Activated CD8-positive, alpha-beta memory T cell treated with anti-CD3 and anti-CD28 coated beads, Interleukin-2, amount 10 ng/mL, durations not matched to agents 7 days and 5 days (primary cell): ENCODE data around the gene TOMM20. TPM values are rescaled to one million over a fixed set of nuclear protein-coding genes. Genes with fewer than 3 reads are reported as not detected.
"Not testable (repeated sequence)": the region's sequence is repeated elsewhere in the genome, so short reads cannot be mapped to it uniquely, and the experiment has no call there.

Experiments
- ATAC-seq: fragments of 150-1000 bp; cut with Tn5 transposase; one replicate; pipeline ENCODE4 v1.10.0; 2021; ENCODE audit warnings: moderate library complexity
- CTCF ChIA-PET: fragments of 350-600 bp; sonication (Branson Sonifier 250); formaldehyde crosslinking; loops from one replicate; lab custom pipeline; 2021; ENCODE audit warnings: antibody characterized with exemption; lab: Charles Lee
- DNase-seq: peaks from one replicate; pipeline ENCODE4 v3.0.0-alpha.2; 2020
- H3K27ac Mint-ChIP-seq: one replicate; pipeline ENCODE4 v1.8.0; 2021; ENCODE audit warnings: mild to moderate bottlenecking, mixed read lengths
- H3K27me3 Mint-ChIP-seq: one replicate; pipeline ENCODE4 v1.8.0; 2021; ENCODE audit warnings: mixed read lengths
- H3K36me3 Mint-ChIP-seq: one replicate; pipeline ENCODE4 v1.8.0; 2021; ENCODE audit warnings: mild to moderate bottlenecking, mixed read lengths
- H3K4me1 Mint-ChIP-seq: one replicate; pipeline ENCODE4 v1.8.0; 2021; ENCODE audit warnings: mixed read lengths
- H3K4me3 Mint-ChIP-seq: one replicate; pipeline ENCODE4 v1.8.0; 2021; ENCODE audit warnings: mild to moderate bottlenecking, moderate library complexity, mixed read lengths
- H3K9me3 Mint-ChIP-seq: one replicate; pipeline ENCODE4 v1.8.0; 2022; ENCODE audit warnings: low read depth, mixed read lengths
- total RNA-seq, 2 experiments: library from RNA; stranded (reverse); gene quantifications; one replicate each; pipeline ENCODE4 v1.2.3, GENCODE V29; 2021

The TOMM20 gene
- total RNA-seq, 2 experiments from 2014 or later, result 71.1 to 76.7 TPM

- H3K4me1 Mint-ChIP-seq, result peaks cover 19% of the 10 kb centered on the region
Measured at GRCh38 chr1:235093696-235094592, 34.7 kb downstream of the TOMM20 start.

GRCh38 chr1:235093013-235093695 lies 35.5 kb downstream of the TOMM20 start:
- H3K9me3 Mint-ChIP-seq, result no peaks in the 10 kb centered on the region
- CTCF ChIA-PET, result interaction anchor here (0.6 to 3.4 kb wide), 17 partner anchors 9 to 608 kb away, joined by 3 to 29 read pairs (median 4); partner anchors contain the start of gene B3GALNT2
- no peak overlapping the region for H3K4me3 Mint-ChIP-seq
- peak overlapping the region; percentile 54 for H3K27ac Mint-ChIP-seq
- DNase-seq, result no peak
- H3K4me1 Mint-ChIP-seq, result peaks cover 24% of the 10 kb centered on the region
- peak; percentile 5 for ATAC-seq
- no peaks in the 10 kb centered on the region for H3K36me3 Mint-ChIP-seq
- peaks cover 3% of the 10 kb centered on the region for H3K27me3 Mint-ChIP-seq

More at GRCh38 chr1:235093696-235094592, 34.7 kb downstream of the TOMM20 start:
- Mint-ChIP-seq H3K36me3 (no peaks in the 10 kb centered on the region), H3K9me3 (no peaks in the 10 kb centered on the region), H3K27ac (peak overlapping the region; percentile 54), H3K27me3 (peaks cover 3% of the 10 kb centered on the region), H3K4me3 (no peak overlapping the region)
- peak; percentile 88 for DNase-seq
- peak; percentile 90 for ATAC-seq
- CTCF ChIA-PET, result interaction anchor here (0.7 to 3.4 kb wide), 20 partner anchors 9 to 609 kb away, joined by 3 to 29 read pairs (median 4); partner anchors contain the start of gene B3GALNT2

- H3K27ac Mint-ChIP-seq, H3K9me3 Mint-ChIP-seq, ATAC-seq, DNase-seq, H3K36me3 Mint-ChIP-seq, H3K27me3 Mint-ChIP-seq, H3K4me3 Mint-ChIP-seq: not testable (repeated sequence)
- CTCF ChIA-PET, result interaction anchor here (0.6 to 1.6 kb wide), 6 partner anchors 8 to 607 kb away, joined by 3 to 12 read pairs (median 4); no protein-coding TSS in a partner anchor
- peaks cover 24% of the 10 kb centered on the region for H3K4me1 Mint-ChIP-seq
Measured at GRCh38 chr1:235092415-235092814, 36.2 kb downstream of the TOMM20 start.

- not testable (repeated sequence) for DNase-seq, H3K27me3 Mint-ChIP-seq, H3K36me3 Mint-ChIP-seq, ATAC-seq, H3K9me3 Mint-ChIP-seq, H3K4me3 Mint-ChIP-seq, H3K27ac Mint-ChIP-seq
- peaks cover 24% of the 10 kb centered on the region for H3K4me1 Mint-ChIP-seq
- CTCF ChIA-PET, result interaction anchor here (0.6 to 1.2 kb wide), 4 partner anchors 8 to 596 kb away, joined by 4 to 6 read pairs (median 4); no protein-coding TSS in a partner anchor
Measured at GRCh38 chr1:235092045-235092406, 36.6 kb downstream of the TOMM20 start.

- H3K4me3 Mint-ChIP-seq, H3K27ac Mint-ChIP-seq, DNase-seq, H3K9me3 Mint-ChIP-seq, H3K27me3 Mint-ChIP-seq, H3K36me3 Mint-ChIP-seq, ATAC-seq: not testable (repeated sequence)
- CTCF ChIA-PET, result interaction anchor here (0.6 to 1.4 kb wide), 5 partner anchors 8 to 595 kb away, joined by 4 to 5 read pairs (median 4); no protein-coding TSS in a partner anchor
- H3K4me1 Mint-ChIP-seq, result peaks cover 24% of the 10 kb centered on the region
Measured at GRCh38 chr1:235091319-235092044, 37.2 kb downstream of the TOMM20 start.

GRCh38 chr1:235090406-235091069 lies 38.1 kb downstream of the TOMM20 start:
- H3K27me3 Mint-ChIP-seq, result peaks cover 2% of the 10 kb centered on the region
- H3K9me3 Mint-ChIP-seq, result no peaks in the 10 kb centered on the region
- CTCF ChIA-PET, result interaction anchor here (1.2 to 3.1 kb wide), 6 partner anchors 14 to 603 kb away, joined by 4 to 12 read pairs (median 5); no protein-coding TSS in a partner anchor
- DNase-seq (no peak), ATAC-seq (no peak)
- H3K4me1 Mint-ChIP-seq, result peaks cover 24% of the 10 kb centered on the region
- no peak overlapping the region for H3K27ac Mint-ChIP-seq
- no peak overlapping the region for H3K4me3 Mint-ChIP-seq
- H3K36me3 Mint-ChIP-seq, result no peaks in the 10 kb centered on the region

- Mint-ChIP-seq H3K4me3 (no peak overlapping the region), H3K36me3 (no peaks in the 10 kb centered on the region), H3K9me3 (no peaks in the 10 kb centered on the region), H3K27ac (no peak overlapping the region), H3K27me3 (peaks cover 2% of the 10 kb centered on the region), H3K4me1 (peaks cover 23% of the 10 kb centered on the region)
- DNase-seq, result no peak
- CTCF ChIA-PET, result interaction anchor here (1.3 to 3.1 kb wide), 6 partner anchors 10 to 601 kb away, joined by 3 to 12 read pairs (median 5); no protein-coding TSS in a partner anchor
- no peak for ATAC-seq
Measured at GRCh38 chr1:235088907-235089306, 39.7 kb downstream of the TOMM20 start.

- no peaks in the 10 kb centered on the region for H3K36me3 Mint-ChIP-seq
- CTCF ChIA-PET, result interaction anchor here (1.3 to 3.1 kb wide), 6 partner anchors 9 to 601 kb away, joined by 3 to 12 read pairs (median 5); no protein-coding TSS in a partner anchor
- H3K27me3 Mint-ChIP-seq, result no peaks in the 10 kb centered on the region
- ATAC-seq (no peak), DNase-seq (no peak)
- peaks cover 23% of the 10 kb centered on the region for H3K4me1 Mint-ChIP-seq
- H3K4me3 Mint-ChIP-seq, result no peak overlapping the region
- no peaks in the 10 kb centered on the region for H3K9me3 Mint-ChIP-seq
- no peak overlapping the region for H3K27ac Mint-ChIP-seq
Measured at GRCh38 chr1:235088430-235088829, 40.2 kb downstream of the TOMM20 start.

GRCh38 chr1:235087906-235088305 lies 40.7 kb downstream of the TOMM20 start:
- CTCF ChIA-PET, result interaction anchor here (1.3 to 3.1 kb wide), 5 partner anchors 9 to 600 kb away, joined by 3 to 12 read pairs (median 4); no protein-coding TSS in a partner anchor
- H3K36me3 Mint-ChIP-seq, result no peaks in the 10 kb centered on the region
- H3K27me3 Mint-ChIP-seq, result no peaks in the 10 kb centered on the region

GRCh38 chr1:235085411-235086117 lies 43.1 kb downstream of the TOMM20 start:
- H3K4me3 Mint-ChIP-seq, H3K27ac Mint-ChIP-seq, H3K9me3 Mint-ChIP-seq, ATAC-seq, H3K27me3 Mint-ChIP-seq, DNase-seq, H3K36me3 Mint-ChIP-seq: not testable (repeated sequence)
- peaks cover 36% of the 10 kb centered on the region for H3K4me1 Mint-ChIP-seq
- CTCF ChIA-PET, result interaction anchor here (0.8 to 2.8 kb wide), 2 partner anchors 8 to 488 kb away, joined by 3 to 12 read pairs; no protein-coding TSS in a partner anchor

More at GRCh38 chr1:235087906-235088305, 40.7 kb downstream of the TOMM20 start:
- no peak for ATAC-seq
- no peak for DNase-seq
- Mint-ChIP-seq H3K9me3 (no peaks in the 10 kb centered on the region), H3K27ac (no peak overlapping the region), H3K4me1 (peaks cover 28% of the 10 kb centered on the region), H3K4me3 (no peak overlapping the region)

GRCh38 chr1:235080788-235081187 lies 47.8 kb downstream of the TOMM20 start:
- not testable (repeated sequence) for H3K27ac Mint-ChIP-seq, H3K36me3 Mint-ChIP-seq, H3K4me3 Mint-ChIP-seq, ATAC-seq, DNase-seq, H3K9me3 Mint-ChIP-seq, H3K27me3 Mint-ChIP-seq
- peaks cover 27% of the 10 kb centered on the region for H3K4me1 Mint-ChIP-seq
- CTCF ChIA-PET, result interaction anchor here (3.4 to 4.0 kb wide), 2 partner anchors 69 to 483 kb away, joined by 14 to 38 read pairs; no protein-coding TSS in a partner anchor
